HepG2 (cell line): ENCODE measurements around the gene CRAMP1. TPM values are rescaled to one million over a fixed set of nuclear protein-coding genes. Genes with fewer than 3 reads are reported as not detected.

Experiments used
- ATAC-seq: fragments of 200-7000 bp; cut with Tn5 transposase; 3 replicates; pipeline ENCODE4 v1.9.1; 2020; ENCODE audit warnings: mild to moderate bottlenecking, moderate library complexity
- BruUV-seq: library from RNA; stranded (reverse); fragments of 400-500 nt; replicated peaks from 2 replicates; lab custom pipeline; 2021; lab: Mats Ljungman, UMichigan
- CTCF ChIA-PET: fragments of 300-600 bp; formaldehyde crosslinking; extraction: SDS; loops from one replicate; lab custom pipeline; 2021; ENCODE audit warnings: low total read pairs, inconsistent platforms, low intra/inter-chr PET ratio; lab: Yijun Ruan, JAX
- POLR2A ChIA-PET: fragments of 350-600 bp; sonication (Branson Sonifier 250); formaldehyde crosslinking; loops from one replicate; lab custom pipeline; 2020; ENCODE audit warnings: antibody characterized with exemption, inconsistent platforms; lab: Yijun Ruan, JAX
- DNase-seq: peaks from one replicate; pipeline ENCODE4 v3.0.0-alpha.2; 2015; ENCODE audit warnings: low spot score
- FAIRE-seq: peaks from 3 replicates; lab custom pipeline; 2011; peaks lifted over from hg19 to GRCh38; lab: Jason Lieb, UNC
- H2AFZ ChIP-seq: one replicate; pipeline ENCODE4 v1.6.1; 2011; ENCODE audit warnings: low read length, inconsistent platforms
- H3K27ac ChIP-seq: fragments of 300-600 bp; 3 replicates; pipeline ENCODE4 v1.8.0; 2011; ENCODE audit warnings: mixed run types, mild to moderate bottlenecking, mixed read lengths, low read length, inconsistent platforms; ENCODE audit not compliant: insufficient read depth; ENCODE audit errors: extremely low read length
- H3K27me3 ChIP-seq, 2 experiments: fragments of 200-600 bp in 1 of 2; 2 replicates in 1 of 2; 3 replicates in 1 of 2; pipeline versions ENCODE4 v1.6.0 to v1.8.0; 2011; ENCODE audit warnings: low read length in 2 of 2, mild to moderate bottlenecking in 2 of 2, moderate library complexity in 2 of 2, inconsistent platforms in 1 of 2; ENCODE audit not compliant: insufficient read depth in 2 of 2, control insufficient read depth in 1 of 2
- H3K36me3 ChIP-seq, 2 experiments: fragments of 200-600 bp in 1 of 2; replicated peaks in 1 of 2; 2 replicates in 1 of 2; 3 replicates in 1 of 2; pipeline versions ENCODE4 v1.5.1 to v1.8.0; 2011; ENCODE audit warnings: low read length in 2 of 2, inconsistent platforms in 1 of 2; ENCODE audit not compliant: insufficient read depth in 2 of 2, control insufficient read depth in 1 of 2
- H3K4me1 ChIP-seq: 2 replicates; pipeline ENCODE4 v1.5.1; 2012; ENCODE audit warnings: low read length, inconsistent platforms; ENCODE audit not compliant: insufficient read depth
- H3K4me2 ChIP-seq: 2 replicates; pipeline ENCODE4 v1.6.0; 2011; ENCODE audit warnings: low read depth, low read length, inconsistent platforms
- H3K4me3 ChIP-seq, 3 experiments: fragments of 200-600 bp in 1 of 3; sonication (generic), shearing (Covaris generic) in 1 of 3; replicated peaks in 1 of 3; 2 replicates each; pipeline ENCODE4 v1.5.1; 2011 to 2016; ENCODE audit warnings: low read length in 3 of 3, inconsistent platforms in 2 of 3, low read depth in 2 of 3, mild to moderate bottlenecking in 2 of 3, control low read depth in 1 of 3, mixed read lengths in 1 of 3; ENCODE audit not compliant: insufficient read depth in 1 of 3
- H3K79me2 ChIP-seq: one replicate; pipeline ENCODE4 v1.6.1; 2011; ENCODE audit warnings: low read length, inconsistent platforms; ENCODE audit not compliant: insufficient read depth
- H3K9ac ChIP-seq: 2 replicates; pipeline ENCODE4 v1.6.0; 2011; ENCODE audit warnings: mild to moderate bottlenecking, low read depth, low read length, inconsistent platforms; ENCODE audit not compliant: insufficient read depth
- H3K9me3 ChIP-seq: 2 replicates; pipeline ENCODE4 v1.5.1; 2012; ENCODE audit warnings: mild to moderate bottlenecking, low read length
- H4K20me1 ChIP-seq: 2 replicates; pipeline ENCODE4 v1.6.0; 2011; ENCODE audit warnings: inconsistent platforms, mild to moderate bottlenecking, low read length, moderate library complexity; ENCODE audit not compliant: insufficient read depth
- GATA4 ChIP-seq: sonication (generic); IDR thresholded peaks from 2 replicates; pipeline ENCODE4 v1.6.1; 2016; ENCODE audit warnings: antibody characterized with exemption, low read depth, borderline replicate concordance
- HES4 ChIP-seq: sonication (generic); formaldehyde crosslinking; IDR thresholded peaks from 2 replicates; pipeline ENCODE4 v1.9.0; 2021; ENCODE audit warnings: mild to moderate bottlenecking, missing genetic modification reagents, borderline replicate concordance
- HMG20A ChIP-seq: IDR thresholded peaks from 2 replicates; pipeline ENCODE4 v1.6.1; 2016; ENCODE audit warnings: borderline replicate concordance
- MEIS2 ChIP-seq: sonication (generic); formaldehyde crosslinking; IDR thresholded peaks from 2 replicates; pipeline ENCODE4 v1.9.0; 2021; ENCODE audit warnings: mild to moderate bottlenecking, missing genetic modification reagents
- REPIN1 ChIP-seq: sonication (generic); formaldehyde crosslinking; IDR thresholded peaks from 2 replicates; pipeline ENCODE4 v1.8.0; 2022; ENCODE audit warnings: missing genetic modification reagents, low read depth, mild to moderate bottlenecking, borderline replicate concordance
- ZBTB38 ChIP-seq: sonication (generic); formaldehyde crosslinking; IDR thresholded peaks from 2 replicates; pipeline ENCODE4 v1.5.1; 2020; ENCODE audit warnings: mild to moderate bottlenecking, missing genetic modification reagents
- ZFP1 ChIP-seq: IDR thresholded peaks from 2 replicates; pipeline ENCODE4 v1.6.1; 2016
- ZNF788 ChIP-seq: sonication (generic); formaldehyde crosslinking; IDR thresholded peaks from 2 replicates; pipeline ENCODE4 v1.5.0; 2020; ENCODE audit warnings: mild to moderate bottlenecking, missing genetic modification reagents, borderline replicate concordance
- WGBS: methylation state at CpG from one replicate; pipeline ENCODE4 v1.1.6; 2017; ENCODE audit warnings: low lambda C conversion rate; 5-methylcytosine and 5-hydroxymethylcytosine counted together
- in situ Hi-C: cut with HindIII; loops from 2 replicates; pipeline ENCODE4 v1.10.0; 2017; ENCODE audit warnings: low pct_unique_long_range_greater_than_20kb; ENCODE audit not compliant: extremely low pct_ligation_motif_present
- intact Hi-C: fragments of 100-400 bp; cut with micrococcal nuclease; formaldehyde crosslinking; loops from one replicate; pipeline ENCODE4 v1.10.0; 2022; ENCODE audit not compliant: unreplicated experiment
- polyA plus RNA-seq, 8 experiments: library from polyadenylated mRNA; depleted of rRNA in 3 of 8; stranded (reverse) in 7 of 8; unstranded in 1 of 8; fragments of >200 nt; fragmentation: Illumina TruSeq in 4 of 8; extraction: Trizol in 4 of 8; gene quantifications; 2 replicates each; pipeline versions ENCODE4 v1.2.1 to v1.2.3, GENCODE V29; 2011 to 2016; ENCODE audit warnings: low read depth in 4 of 8, missing spikeins in 1 of 8, mixed read lengths in 1 of 8; ENCODE audit not compliant: insufficient read depth in 1 of 8
- total RNA-seq, 5 experiments: library from RNA; depleted of rRNA; stranded (reverse); fragments of >200 nt; fragmentation: Illumina TruSeq; extraction: Trizol; gene quantifications; 2 replicates each; pipeline ENCODE4 v1.2.3, GENCODE V29; 2016; ENCODE audit warnings: low read depth in 1 of 5
- TF ChIP-seq, protein P1 (sequence below): sonication (generic); formaldehyde crosslinking; IDR thresholded peaks from 2 replicates; pipeline ENCODE4 v1.5.1; 2020; ENCODE audit warnings: mild to moderate bottlenecking, missing genetic modification reagents, borderline replicate concordance
- TF ChIP-seq, protein P2 (sequence below), 2 experiments: sonication (generic) in 1 of 2; formaldehyde crosslinking in 1 of 2; IDR thresholded peaks; 2 replicates each; pipeline versions ENCODE4 v1.6.1 to v1.9.0; 2014 to 2022; ENCODE audit warnings: antibody characterized with exemption in 1 of 2, borderline replicate concordance in 1 of 2, inconsistent platforms in 1 of 2, low read depth in 1 of 2, missing genetic modification reagents in 1 of 2
- TF ChIP-seq, protein P3 (sequence below): sonication (generic); formaldehyde crosslinking; conservative IDR thresholded peaks from 2 replicates; pipeline ENCODE4 v1.4.0; 2020; ENCODE audit warnings: missing genetic modification reagents
- TF ChIP-seq, protein P4 (sequence below): sonication (generic); formaldehyde crosslinking; IDR thresholded peaks from 2 replicates; pipeline ENCODE4 v1.5.0; 2020; ENCODE audit warnings: missing genetic modification reagents, mild to moderate bottlenecking, borderline replicate concordance
- TF ChIP-seq, protein P5 (sequence below): IDR thresholded peaks from 2 replicates; pipeline ENCODE4 v1.6.1; 2016
- TF ChIP-seq, protein P6 (sequence below): sonication (generic); formaldehyde crosslinking; IDR thresholded peaks from 2 replicates; pipeline ENCODE4 v1.4.0; 2020; ENCODE audit warnings: low read depth, mild to moderate bottlenecking, missing genetic modification reagents

CRAMP1 gene
- total and polyA plus RNA-seq, 2 of the 13 experiments (the other 11 are each of a cell fraction or from before 2014, with no cell fraction given), result 6.8 to 9.7 TPM

- TF ChIP-seq, protein P1, sequence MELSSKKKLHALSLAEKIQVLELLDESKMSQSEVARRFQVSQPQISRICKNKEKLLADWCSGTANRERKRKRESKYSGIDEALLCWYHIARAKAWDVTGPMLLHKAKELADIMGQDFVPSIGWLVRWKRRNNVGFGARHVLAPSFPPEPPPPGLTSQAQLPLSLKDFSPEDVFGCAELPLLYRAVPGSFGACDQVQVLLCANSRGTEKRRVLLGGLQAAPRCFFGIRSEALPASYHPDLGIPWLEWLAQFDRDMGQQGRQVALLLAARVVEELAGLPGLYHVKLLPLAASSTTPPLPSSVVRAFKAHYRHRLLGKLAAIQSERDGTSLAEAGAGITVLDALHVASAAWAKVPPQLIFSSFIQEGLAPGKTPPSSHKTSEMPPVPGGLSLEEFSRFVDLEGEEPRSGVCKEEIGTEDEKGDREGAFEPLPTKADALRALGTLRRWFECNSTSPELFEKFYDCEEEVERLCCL (CRISPR knock-in tag), result no peak
- TF ChIP-seq GATA4 (no peak), REPIN1 (CRISPR knock-in tag) (no peak), MEIS2 (CRISPR knock-in tag) (no peak), HES4 (CRISPR knock-in tag) (no peak), ZNF788 (no peak), ZFP1 (no peak), ZBTB38 (no peak), HMG20A (CRISPR knock-in tag) (no peak)
- TF ChIP-seq, protein P2, sequence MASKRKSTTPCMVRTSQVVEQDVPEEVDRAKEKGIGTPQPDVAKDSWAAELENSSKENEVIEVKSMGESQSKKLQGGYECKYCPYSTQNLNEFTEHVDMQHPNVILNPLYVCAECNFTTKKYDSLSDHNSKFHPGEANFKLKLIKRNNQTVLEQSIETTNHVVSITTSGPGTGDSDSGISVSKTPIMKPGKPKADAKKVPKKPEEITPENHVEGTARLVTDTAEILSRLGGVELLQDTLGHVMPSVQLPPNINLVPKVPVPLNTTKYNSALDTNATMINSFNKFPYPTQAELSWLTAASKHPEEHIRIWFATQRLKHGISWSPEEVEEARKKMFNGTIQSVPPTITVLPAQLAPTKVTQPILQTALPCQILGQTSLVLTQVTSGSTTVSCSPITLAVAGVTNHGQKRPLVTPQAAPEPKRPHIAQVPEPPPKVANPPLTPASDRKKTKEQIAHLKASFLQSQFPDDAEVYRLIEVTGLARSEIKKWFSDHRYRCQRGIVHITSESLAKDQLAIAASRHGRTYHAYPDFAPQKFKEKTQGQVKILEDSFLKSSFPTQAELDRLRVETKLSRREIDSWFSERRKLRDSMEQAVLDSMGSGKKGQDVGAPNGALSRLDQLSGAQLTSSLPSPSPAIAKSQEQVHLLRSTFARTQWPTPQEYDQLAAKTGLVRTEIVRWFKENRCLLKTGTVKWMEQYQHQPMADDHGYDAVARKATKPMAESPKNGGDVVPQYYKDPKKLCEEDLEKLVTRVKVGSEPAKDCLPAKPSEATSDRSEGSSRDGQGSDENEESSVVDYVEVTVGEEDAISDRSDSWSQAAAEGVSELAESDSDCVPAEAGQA (IDR thresholded peaks at IDR 0.05; ENCODE audit: low read depth), result no peak
- TF ChIP-seq, protein P2 (CRISPR knock-in tag; IDR thresholded peaks at IDR 0.05; ENCODE audit: borderline replicate concordance), result no peak
- TF ChIP-seq, protein P3, sequence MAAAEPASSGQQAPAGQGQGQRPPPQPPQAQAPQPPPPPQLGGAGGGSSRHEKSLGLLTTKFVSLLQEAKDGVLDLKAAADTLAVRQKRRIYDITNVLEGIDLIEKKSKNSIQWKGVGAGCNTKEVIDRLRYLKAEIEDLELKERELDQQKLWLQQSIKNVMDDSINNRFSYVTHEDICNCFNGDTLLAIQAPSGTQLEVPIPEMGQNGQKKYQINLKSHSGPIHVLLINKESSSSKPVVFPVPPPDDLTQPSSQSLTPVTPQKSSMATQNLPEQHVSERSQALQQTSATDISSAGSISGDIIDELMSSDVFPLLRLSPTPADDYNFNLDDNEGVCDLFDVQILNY, result no peak
- TF ChIP-seq, protein P4, sequence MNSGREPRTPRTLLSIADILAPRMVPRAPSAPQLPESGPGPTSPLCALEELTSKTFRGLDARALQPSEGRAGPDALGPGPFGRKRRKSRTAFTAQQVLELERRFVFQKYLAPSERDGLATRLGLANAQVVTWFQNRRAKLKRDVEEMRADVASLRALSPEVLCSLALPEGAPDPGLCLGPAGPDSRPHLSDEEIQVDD (CRISPR knock-in tag), result no peak
- TF ChIP-seq, protein P5, sequence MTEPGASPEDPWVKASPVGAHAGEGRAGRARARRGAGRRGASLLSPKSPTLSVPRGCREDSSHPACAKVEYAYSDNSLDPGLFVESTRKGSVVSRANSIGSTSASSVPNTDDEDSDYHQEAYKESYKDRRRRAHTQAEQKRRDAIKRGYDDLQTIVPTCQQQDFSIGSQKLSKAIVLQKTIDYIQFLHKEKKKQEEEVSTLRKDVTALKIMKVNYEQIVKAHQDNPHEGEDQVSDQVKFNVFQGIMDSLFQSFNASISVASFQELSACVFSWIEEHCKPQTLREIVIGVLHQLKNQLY, result no peak
- TF ChIP-seq, protein P6, sequence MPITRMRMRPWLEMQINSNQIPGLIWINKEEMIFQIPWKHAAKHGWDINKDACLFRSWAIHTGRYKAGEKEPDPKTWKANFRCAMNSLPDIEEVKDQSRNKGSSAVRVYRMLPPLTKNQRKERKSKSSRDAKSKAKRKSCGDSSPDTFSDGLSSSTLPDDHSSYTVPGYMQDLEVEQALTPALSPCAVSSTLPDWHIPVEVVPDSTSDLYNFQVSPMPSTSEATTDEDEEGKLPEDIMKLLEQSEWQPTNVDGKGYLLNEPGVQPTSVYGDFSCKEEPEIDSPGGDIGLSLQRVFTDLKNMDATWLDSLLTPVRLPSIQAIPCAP, result no peak
- H3K27ac ChIP-seq, result no peak overlapping the region
- peaks cover 30% of the 10 kb centered on the region for H3K4me1 ChIP-seq
- POLR2A ChIA-PET, result no interaction called here
- H2AFZ ChIP-seq, result no peak overlapping the region
- no peaks in the 10 kb centered on the region for H4K20me1 ChIP-seq
- no TSS peak for BruUV-seq
- no peak overlapping the region for H3K9ac ChIP-seq
- H3K27me3 ChIP-seq, result no peaks in the 10 kb centered on the region; a peak in 1 of 5 replicates
- H3K4me2 ChIP-seq, result no peak overlapping the region
- CTCF ChIA-PET, result no interaction called here
- FAIRE-seq (no peak), ATAC-seq (no peak), DNase-seq (no peak)
- in situ Hi-C loops, result no loop called here
- intact Hi-C loops, result no loop called here
- H3K9me3 ChIP-seq, result no peaks in the 10 kb centered on the region
- no peak overlapping the region for H3K4me3 ChIP-seq
- WGBS, result 95% methylated on average over 6 of the region's 6 CpGs
- H3K36me3 ChIP-seq, result peaks cover 3 to 9% of the 10 kb centered on the region in 2 experiments; a peak in 3 of 5 replicates
- H3K79me2 ChIP-seq, result no peaks in the 10 kb centered on the region
Measured at GRCh38 chr16:1601489-1601888, 10.7 kb upstream of the CRAMP1 start.
